WERI-Rb-1 (cell line): Measurements from ENCODE around the gene FTO.

Experiments used
- DNase-seq: peaks from one replicate; pipeline ENCODE4 v3.0.0-alpha.2; 2020
- H3K27ac ChIP-seq: fragments of 250-450 bp; sonication (Bioruptor Pico); 2 replicates; pipeline ENCODE4 v1.5.1; 2020; ENCODE audit warnings: mild to moderate bottlenecking, moderate library complexity
- H3K27me3 ChIP-seq: fragments of 250-450 bp; sonication (Bioruptor Pico); 2 replicates; pipeline ENCODE4 v1.5.1; 2021; ENCODE audit warnings: mild to moderate bottlenecking, low read depth, moderate library complexity; ENCODE audit not compliant: insufficient read depth, severe bottlenecking
- H3K36me3 ChIP-seq: fragments of 250-450 bp; sonication (Bioruptor Pico); 2 replicates; pipeline ENCODE4 v1.5.1; 2020; ENCODE audit warnings: mild to moderate bottlenecking, moderate library complexity
- H3K4me3 ChIP-seq: 2 replicates; pipeline ENCODE4 v1.5.1; 2011; ENCODE audit warnings: low read depth, mild to moderate bottlenecking, control low read depth, low read length
- H3K9me3 ChIP-seq: fragments of 250-450 bp; sonication (Bioruptor Pico); 2 replicates; pipeline ENCODE4 v1.5.1; 2021; ENCODE audit warnings: mild to moderate bottlenecking, moderate library complexity; ENCODE audit not compliant: severe bottlenecking
- CTCF ChIP-seq: IDR thresholded peaks from 2 replicates; pipeline ENCODE4 v1.5.1; 2011; ENCODE audit warnings: low read depth, mild to moderate bottlenecking, control low read depth, inconsistent platforms, low read length

Gene FTO

GRCh38 chr16:54191592-54191991, 487.6 kb downstream of the FTO start:
- Histone ChIP-seq H3K27me3 (no peaks in the 10 kb centered on the region), H3K36me3 (no peaks in the 10 kb centered on the region), H3K4me3 (no peak overlapping the region), H3K27ac (no peak overlapping the region), H3K9me3 (peaks cover 2% of the 10 kb centered on the region)
- no peak for TF ChIP-seq CTCF
- DNase-seq = no peak

GRCh38 chr16:54193013-54193664, 489.2 kb downstream of the FTO start:
- Histone ChIP-seq H3K27me3 (no peaks in the 10 kb centered on the region), H3K4me3 (no peak overlapping the region), H3K9me3 (no peaks in the 10 kb centered on the region), H3K36me3 (no peaks in the 10 kb centered on the region), H3K27ac (no peak overlapping the region)
- no peak for TF ChIP-seq CTCF
- DNase-seq = no peak

- peak overlapping the region; percentile 48 for H3K27ac ChIP-seq
Observed at GRCh38 chr16:54193665-54194333, 489.8 kb downstream of the FTO start.

GRCh38 chr16:54194334-54194743, 490.4 kb downstream of the FTO start:
- peak; percentile 37 for DNase-seq

More at GRCh38 chr16:54193665-54194333, 489.8 kb downstream of the FTO start:
- peak; percentile 88 for TF ChIP-seq CTCF
- Histone ChIP-seq H3K27me3 (no peaks in the 10 kb centered on the region), H3K36me3 (no peaks in the 10 kb centered on the region), H3K9me3 (no peaks in the 10 kb centered on the region), H3K4me3 (no peak overlapping the region; the same call in 1 of the 2 replicates)
- DNase-seq = peak; percentile 85

GRCh38 chr16:54197758-54198157, 493.8 kb downstream of the FTO start:
- no peak for TF ChIP-seq CTCF
- H3K4me3 ChIP-seq = no peak overlapping the region

More at GRCh38 chr16:54194334-54194743, 490.4 kb downstream of the FTO start:
- H3K27ac ChIP-seq = no peak overlapping the region; the same call in 1 of the 2 replicates
- H3K27me3 ChIP-seq = no peaks in the 10 kb centered on the region
- H3K4me3 ChIP-seq = no peak overlapping the region
- TF ChIP-seq CTCF = no peak
- H3K9me3 ChIP-seq = no peaks in the 10 kb centered on the region
- no peaks in the 10 kb centered on the region for H3K36me3 ChIP-seq

More at GRCh38 chr16:54197758-54198157, 493.8 kb downstream of the FTO start:
- no peaks in the 10 kb centered on the region for H3K9me3 ChIP-seq
- no peaks in the 10 kb centered on the region for H3K36me3 ChIP-seq
- no peak for DNase-seq
- H3K27ac ChIP-seq = no peak overlapping the region
- H3K27me3 ChIP-seq = no peaks in the 10 kb centered on the region
